ENCODE results near the gene MEMO1. TPM values are rescaled to one million over a fixed set of nuclear protein-coding genes. Genes with fewer than 3 reads are reported as not detected.

MEMO1 gene
- total RNA-seq, 1 donor from 2014 or later = 32.2 TPM

DNA sequence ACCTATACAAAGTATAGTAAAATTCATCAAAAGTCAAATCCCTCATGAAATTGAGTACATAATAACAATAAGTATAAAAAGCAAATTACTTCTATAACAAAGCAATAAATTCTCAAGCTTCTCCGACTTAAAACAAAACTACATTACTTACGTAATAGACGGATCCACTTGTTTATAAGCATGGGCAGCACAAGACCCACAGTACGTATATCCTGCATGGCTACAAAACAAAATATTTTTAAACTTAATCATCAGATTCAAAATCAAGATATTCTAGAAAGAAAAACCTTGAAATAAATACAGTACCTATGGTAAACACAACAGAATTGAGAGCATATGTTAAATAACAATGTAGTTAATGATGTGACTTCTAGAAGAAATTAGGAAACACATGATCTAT lies 78.9 kb downstream of the MEMO1 start:
- Histone ChIP-seq H3K27ac (no peak overlapping the region), H3K36me3 (no peaks in the 10 kb centered on the region), H3K4me1 (no peaks in the 10 kb centered on the region), H3K27me3 (no peaks in the 10 kb centered on the region), H3K4me3 (no peak overlapping the region), H3K9me3 (no peaks in the 10 kb centered on the region)
- DNase-seq (no peak), ATAC-seq (no peak)
- TF ChIP-seq, protein P1, sequence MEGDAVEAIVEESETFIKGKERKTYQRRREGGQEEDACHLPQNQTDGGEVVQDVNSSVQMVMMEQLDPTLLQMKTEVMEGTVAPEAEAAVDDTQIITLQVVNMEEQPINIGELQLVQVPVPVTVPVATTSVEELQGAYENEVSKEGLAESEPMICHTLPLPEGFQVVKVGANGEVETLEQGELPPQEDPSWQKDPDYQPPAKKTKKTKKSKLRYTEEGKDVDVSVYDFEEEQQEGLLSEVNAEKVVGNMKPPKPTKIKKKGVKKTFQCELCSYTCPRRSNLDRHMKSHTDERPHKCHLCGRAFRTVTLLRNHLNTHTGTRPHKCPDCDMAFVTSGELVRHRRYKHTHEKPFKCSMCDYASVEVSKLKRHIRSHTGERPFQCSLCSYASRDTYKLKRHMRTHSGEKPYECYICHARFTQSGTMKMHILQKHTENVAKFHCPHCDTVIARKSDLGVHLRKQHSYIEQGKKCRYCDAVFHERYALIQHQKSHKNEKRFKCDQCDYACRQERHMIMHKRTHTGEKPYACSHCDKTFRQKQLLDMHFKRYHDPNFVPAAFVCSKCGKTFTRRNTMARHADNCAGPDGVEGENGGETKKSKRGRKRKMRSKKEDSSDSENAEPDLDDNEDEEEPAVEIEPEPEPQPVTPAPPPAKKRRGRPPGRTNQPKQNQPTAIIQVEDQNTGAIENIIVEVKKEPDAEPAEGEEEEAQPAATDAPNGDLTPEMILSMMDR (IDR thresholded peaks at IDR 0.05) = no peak
- intact Hi-C loops (cut with DNase I) = no loop called here

DNA sequence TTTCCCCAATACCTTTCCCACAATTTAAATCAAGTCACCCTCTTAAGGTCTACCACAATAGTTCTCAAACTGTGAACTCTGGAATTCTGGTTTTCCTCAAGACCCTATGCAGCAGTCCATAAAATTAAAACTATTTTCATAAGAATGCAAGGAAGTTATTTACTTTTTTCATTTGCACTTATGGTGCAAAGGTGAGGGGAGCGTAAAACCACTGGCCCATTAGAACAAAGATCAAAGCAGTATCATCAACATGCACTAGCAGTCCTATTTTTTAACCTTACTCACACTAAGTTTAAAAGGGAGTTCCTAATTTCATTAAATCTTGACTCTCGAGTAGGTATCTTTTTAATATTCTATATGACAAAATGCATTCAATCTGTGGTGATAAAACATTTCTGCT lies 85.3 kb downstream of the MEMO1 start:
- H3K4me1 ChIP-seq = no peaks in the 10 kb centered on the region
- TF ChIP-seq, protein P1 (IDR thresholded peaks at IDR 0.05) = no peak
- intact Hi-C loops (cut with DNase I) = no loop called here
- ATAC-seq = no peak
- H3K36me3 ChIP-seq = no peaks in the 10 kb centered on the region
- H3K4me3 ChIP-seq = no peak overlapping the region
- no peaks in the 10 kb centered on the region for H3K27me3 ChIP-seq
- DNase-seq = no peak
- H3K27ac ChIP-seq = no peak overlapping the region
- no peaks in the 10 kb centered on the region for H3K9me3 ChIP-seq

DNA sequence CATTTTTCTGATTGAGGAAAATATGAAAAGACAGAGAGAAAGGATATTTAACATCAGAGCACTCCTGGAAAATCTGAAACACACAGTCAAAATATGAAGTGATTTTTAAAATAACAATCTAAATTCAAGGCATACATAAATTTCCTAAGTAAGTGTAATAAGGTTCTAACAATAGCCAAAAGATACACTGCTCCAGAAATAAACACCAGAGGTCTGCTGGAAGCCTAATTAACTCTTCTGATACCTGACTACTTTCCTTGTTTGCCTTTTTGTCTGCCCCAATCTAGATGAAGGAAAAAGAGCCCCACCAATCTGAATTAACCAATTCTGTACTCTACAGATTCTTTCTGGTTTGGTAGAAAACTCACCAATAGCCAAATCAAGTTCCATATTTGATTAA lies 87.1 kb downstream of the MEMO1 start:
- Histone ChIP-seq H3K4me3 (no peak overlapping the region), H3K36me3 (no peaks in the 10 kb centered on the region), H3K27me3 (no peaks in the 10 kb centered on the region), H3K4me1 (no peaks in the 10 kb centered on the region), H3K9me3 (no peaks in the 10 kb centered on the region), H3K27ac (no peak overlapping the region)
- ATAC-seq = no peak
- DNase-seq = no peak
- TF ChIP-seq, protein P1 (IDR thresholded peaks at IDR 0.05) = no peak
- intact Hi-C loops (cut with DNase I) = no loop called here

DNA sequence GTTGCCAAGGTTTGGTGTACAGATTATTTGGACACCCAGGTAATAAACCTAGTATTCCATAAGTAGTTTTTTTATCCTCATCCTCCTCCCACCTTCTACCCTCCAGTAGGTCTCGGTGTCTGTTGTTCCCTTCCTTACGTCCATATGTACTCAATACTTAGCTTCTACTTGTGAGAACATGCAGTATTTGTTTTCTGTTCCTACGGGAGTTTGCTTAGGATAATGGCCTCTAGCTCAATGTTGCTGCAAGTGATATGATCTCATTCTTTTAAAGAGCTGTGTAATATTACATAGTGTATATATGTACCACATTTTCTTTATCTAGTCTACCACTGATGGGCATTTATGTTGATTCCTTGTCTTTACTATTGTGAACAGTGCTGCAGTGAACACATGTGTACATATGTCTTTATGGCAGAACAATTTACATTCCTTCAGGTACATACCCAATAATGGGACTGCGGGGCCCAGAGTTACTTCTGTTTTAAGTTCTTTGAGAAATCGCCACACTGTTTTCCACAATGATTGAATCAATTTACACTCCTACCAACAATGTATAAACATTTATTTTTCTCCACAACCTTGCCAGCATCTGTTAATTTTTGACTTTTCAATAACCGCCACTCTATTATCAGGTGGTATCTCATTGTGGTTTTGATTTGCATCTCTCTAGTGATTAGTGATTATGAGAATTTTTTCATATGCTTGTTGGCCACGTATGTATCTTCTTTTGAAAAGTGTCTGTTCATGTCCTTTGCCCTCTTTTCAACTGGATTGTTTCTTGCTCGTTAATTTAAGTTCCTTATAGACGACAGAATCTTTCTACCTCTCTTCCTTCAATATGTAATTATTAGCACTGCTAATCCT lies 88.0 kb downstream of the MEMO1 start:
- no peak overlapping the region for H3K27ac ChIP-seq
- TF ChIP-seq, protein P1 (IDR thresholded peaks at IDR 0.05) = no peak
- intact Hi-C loops (cut with DNase I) = no loop called here
- ATAC-seq = no peak
- H3K4me3 ChIP-seq = no peak overlapping the region
- DNase-seq = no peak
- no peaks in the 10 kb centered on the region for H3K9me3 ChIP-seq
- no peaks in the 10 kb centered on the region for H3K27me3 ChIP-seq
- peaks cover 2% of the 10 kb centered on the region for H3K36me3 ChIP-seq
- no peaks in the 10 kb centered on the region for H3K4me1 ChIP-seq

DNA sequence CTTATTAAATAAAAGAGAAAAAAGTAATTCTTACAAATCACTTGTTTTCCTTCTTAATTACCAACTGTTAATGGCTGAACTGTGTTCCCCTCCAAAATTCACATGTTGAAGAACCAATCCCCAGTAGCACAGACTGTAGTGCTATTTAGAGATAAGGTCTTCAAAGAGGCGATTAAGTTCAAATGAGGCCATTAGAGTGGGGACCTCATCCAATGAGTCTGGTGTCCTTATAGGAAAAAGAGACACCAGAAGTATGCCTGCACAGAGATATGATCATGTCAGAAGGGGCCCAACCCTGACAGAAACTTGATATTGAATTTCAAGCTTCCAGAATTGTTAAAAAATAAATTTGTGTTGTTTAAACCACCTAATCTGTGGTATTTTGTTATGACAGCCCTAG lies 89.8 kb downstream of the MEMO1 start:
- H3K27me3 ChIP-seq = no peaks in the 10 kb centered on the region
- DNase-seq = no peak
- ATAC-seq = no peak
- TF ChIP-seq, protein P1 (IDR thresholded peaks at IDR 0.05) = no peak
- H3K27ac ChIP-seq = no peak overlapping the region
- intact Hi-C loops (cut with DNase I) = no loop called here
- H3K4me1 ChIP-seq = no peaks in the 10 kb centered on the region
- H3K4me3 ChIP-seq = no peak overlapping the region
- H3K36me3 ChIP-seq = peaks cover 9% of the 10 kb centered on the region
- no peaks in the 10 kb centered on the region for H3K9me3 ChIP-seq

Data from upper lobe of right lung (tissue), 1 donor.